Stimulated activated CD8-positive, alpha-beta memory T cell treated with anti-CD3 and anti-CD28 coated beads, Interleukin-15, amount 100 ng/mL, for 24 hours (primary cell): ENCODE data around the gene PIK3CD.

Experiments used
- DNase-seq: peaks from one replicate; pipeline ENCODE4 v3.0.0-alpha.2; 2020; ENCODE audit warnings: low read depth

Gene PIK3CD

GRCh38 chr1:9719978-9720722, 68.6 kb downstream of the PIK3CD start:
- no peak for DNase-seq

GRCh38 chr1:9720785-9721605, 69.5 kb downstream of the PIK3CD start:
- DNase-seq, result no peak

- peak; percentile 67 for DNase-seq
Observed at GRCh38 chr1:9721606-9722377, 70.3 kb downstream of the PIK3CD start.

- DNase-seq, result no peak
Observed at GRCh38 chr1:9722378-9722749, 70.8 kb downstream of the PIK3CD start.

- DNase-seq, result no peak
Observed at GRCh38 chr1:9723068-9723805, 71.7 kb downstream of the PIK3CD start.

- no peak for DNase-seq
Observed at GRCh38 chr1:9723926-9724325, 72.4 kb downstream of the PIK3CD start.

GRCh38 chr1:9724706-9725476, 73.4 kb downstream of the PIK3CD start:
- DNase-seq, result no peak

- DNase-seq, result no peak
Observed at GRCh38 chr1:9726406-9726805, 74.9 kb downstream of the PIK3CD start.

- no peak for DNase-seq
Observed at GRCh38 chr1:9726905-9727595, 75.5 kb downstream of the PIK3CD start.

- no peak for DNase-seq
Observed at GRCh38 chr1:9728451-9729295, 77.1 kb downstream of the PIK3CD start.

- DNase-seq, result no peak
Observed at GRCh38 chr1:9729523-9729922, 78.0 kb downstream of the PIK3CD start.

GRCh38 chr1:9730096-9730901, 78.8 kb downstream of the PIK3CD start:
- no peak for DNase-seq

- no peak for DNase-seq
Observed at GRCh38 chr1:9731051-9731537, 79.6 kb downstream of the PIK3CD start.

GRCh38 chr1:9731561-9731960, 80.0 kb downstream of the PIK3CD start:
- no peak for DNase-seq

- DNase-seq, result no peak
Observed at GRCh38 chr1:9732123-9732971, 80.8 kb downstream of the PIK3CD start.

GRCh38 chr1:9733160-9733789, 81.7 kb downstream of the PIK3CD start:
- DNase-seq, result no peak

GRCh38 chr1:9735800-9736199, 84.3 kb downstream of the PIK3CD start:
- DNase-seq, result no peak
